Esophagus muscularis mucosa (tissue), 4 donors: ENCODE measurements around the gene CNIH3. TPM values are rescaled to one million over a fixed set of nuclear protein-coding genes. Genes with fewer than 3 reads are reported as not detected.

ENCODE experiments used
- DNase-seq: peaks from one replicate; pipeline ENCODE4 v3.0.0-alpha.2; 2017; ENCODE audit errors: extremely low spot score
- H3K27ac ChIP-seq, 4 donors: fragments of 200-600 bp; sonication (generic); replicated peaks in 1 of 4; 1 replicate in 3 of 4; 2 replicates in 1 of 4; pipeline ENCODE4 v1.5.1; 2016 to 2019; ENCODE audit warnings: mild to moderate bottlenecking in 1 of 4
- H3K27me3 ChIP-seq, 4 donors: fragments of 200-600 bp; sonication (generic); one replicate each; pipeline versions ENCODE4 v1.5.1 to v1.6.0; 2016 to 2019
- H3K36me3 ChIP-seq, 4 donors: fragments of 200-600 bp; sonication (generic); one replicate each; pipeline ENCODE4 v1.5.1; 2016 to 2019
- H3K4me1 ChIP-seq, 4 donors: fragments of 200-600 bp; sonication (generic); one replicate each; pipeline ENCODE4 v1.5.1; 2016 to 2019
- H3K4me3 ChIP-seq, 4 donors: fragments of 200-600 bp; sonication (generic); 1 replicate in 2 of 4; 2 replicates in 2 of 4; pipeline ENCODE4 v1.5.1; 2016 to 2019; ENCODE audit warnings: mild to moderate bottlenecking in 4 of 4, moderate library complexity in 1 of 4
- H3K9me3 ChIP-seq, 4 donors: fragments of 200-600 bp; sonication (generic); 1 replicate in 3 of 4; 2 replicates in 1 of 4; pipeline ENCODE4 v1.5.1; 2016 to 2019
- EP300 ChIP-seq: sonication (generic); formaldehyde crosslinking; IDR thresholded peaks from one replicate; pipeline ENCODE4 v1.6.1; 2017; ENCODE audit warnings: antibody characterized with exemption
- POLR2A ChIP-seq: fragments of 450-650 bp; IDR thresholded peaks from one replicate; pipeline ENCODE4 v1.6.1; 2017; ENCODE audit warnings: antibody characterized with exemption, moderate library complexity, mild to moderate bottlenecking, low read depth
- POLR2AphosphoS5 ChIP-seq, 2 donors: sonication (generic); formaldehyde crosslinking; IDR thresholded peaks; one replicate each; pipeline ENCODE4 v1.6.1; 2017; ENCODE audit warnings: antibody characterized with exemption in 2 of 2
- WGBS: methylation state at CpG from one replicate; pipeline ENCODE4 v1.1.5; 2018; 5-methylcytosine and 5-hydroxymethylcytosine counted together
- intact Hi-C: fragments of 100-400 bp; cut with DNase I; formaldehyde crosslinking; loops from one replicate; pipeline ENCODE4 v1.15.1; 2023
- total RNA-seq, 4 donors: library from RNA; depleted of rRNA; stranded (reverse); fragments of >200 nt; gene quantifications; one replicate each; pipeline versions ENCODE4 v1.1.0 to v1.2.1, GENCODE V29; 2016
- TF ChIP-seq, protein P1 (sequence below), 3 experiments: fragments of 200-600 bp in 2 of 3; fragments of 450-650 bp in 1 of 3; sonication (generic) in 2 of 3; IDR thresholded peaks; one replicate each; pipeline ENCODE4 v1.5.1; 2017 to 2019; ENCODE audit warnings: antibody characterized with exemption in 3 of 3, mild to moderate bottlenecking in 2 of 3, moderate library complexity in 1 of 3

The CNIH3 gene
- total RNA-seq, 4 donors from 2014 or later = 0.42 to 2.3 (median 1.3) TPM

DNA sequence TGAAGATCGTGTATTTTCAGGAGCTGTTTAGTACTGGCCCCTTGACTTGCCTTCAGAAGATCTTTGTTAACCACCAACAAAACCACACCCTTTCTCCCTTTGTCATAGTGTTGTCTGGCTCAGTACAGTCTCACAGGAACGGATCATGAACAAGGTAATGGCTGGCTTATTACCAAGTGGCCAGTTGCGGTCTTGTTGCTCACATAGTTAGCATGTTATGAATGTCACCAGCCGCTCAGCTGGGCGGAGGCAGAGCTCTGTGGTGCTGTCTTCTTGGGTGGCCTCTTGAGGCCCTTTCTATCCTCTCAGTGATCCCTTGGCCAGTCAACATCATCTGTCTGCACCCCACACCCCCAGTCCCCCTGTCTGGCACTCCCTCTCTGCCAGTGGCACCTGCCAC is 21.4 kb downstream of the CNIH3 start:
- WGBS = 93% methylated on average over 5 of the region's 5 CpGs
- Histone ChIP-seq H3K4me3 (no peak overlapping the region), H3K27me3 (peaks cover 0 to 6% (median 0%) of the 10 kb centered on the region in 4 donors), H3K36me3 (no peaks in the 10 kb centered on the region), H3K9me3 (no peaks in the 10 kb centered on the region), H3K27ac (no peak overlapping the region), H3K4me1 (no peaks in the 10 kb centered on the region)
- TF ChIP-seq EP300 = no peak
- no peak for TF ChIP-seq POLR2A
- no peak for TF ChIP-seq POLR2AphosphoS5 (IDR thresholded peaks at IDR 0.05)
- TF ChIP-seq, protein P1, sequence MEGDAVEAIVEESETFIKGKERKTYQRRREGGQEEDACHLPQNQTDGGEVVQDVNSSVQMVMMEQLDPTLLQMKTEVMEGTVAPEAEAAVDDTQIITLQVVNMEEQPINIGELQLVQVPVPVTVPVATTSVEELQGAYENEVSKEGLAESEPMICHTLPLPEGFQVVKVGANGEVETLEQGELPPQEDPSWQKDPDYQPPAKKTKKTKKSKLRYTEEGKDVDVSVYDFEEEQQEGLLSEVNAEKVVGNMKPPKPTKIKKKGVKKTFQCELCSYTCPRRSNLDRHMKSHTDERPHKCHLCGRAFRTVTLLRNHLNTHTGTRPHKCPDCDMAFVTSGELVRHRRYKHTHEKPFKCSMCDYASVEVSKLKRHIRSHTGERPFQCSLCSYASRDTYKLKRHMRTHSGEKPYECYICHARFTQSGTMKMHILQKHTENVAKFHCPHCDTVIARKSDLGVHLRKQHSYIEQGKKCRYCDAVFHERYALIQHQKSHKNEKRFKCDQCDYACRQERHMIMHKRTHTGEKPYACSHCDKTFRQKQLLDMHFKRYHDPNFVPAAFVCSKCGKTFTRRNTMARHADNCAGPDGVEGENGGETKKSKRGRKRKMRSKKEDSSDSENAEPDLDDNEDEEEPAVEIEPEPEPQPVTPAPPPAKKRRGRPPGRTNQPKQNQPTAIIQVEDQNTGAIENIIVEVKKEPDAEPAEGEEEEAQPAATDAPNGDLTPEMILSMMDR (IDR thresholded peaks at IDR 0.05) = no peak
- no peak for DNase-seq
- intact Hi-C loops = no loop called here

DNA sequence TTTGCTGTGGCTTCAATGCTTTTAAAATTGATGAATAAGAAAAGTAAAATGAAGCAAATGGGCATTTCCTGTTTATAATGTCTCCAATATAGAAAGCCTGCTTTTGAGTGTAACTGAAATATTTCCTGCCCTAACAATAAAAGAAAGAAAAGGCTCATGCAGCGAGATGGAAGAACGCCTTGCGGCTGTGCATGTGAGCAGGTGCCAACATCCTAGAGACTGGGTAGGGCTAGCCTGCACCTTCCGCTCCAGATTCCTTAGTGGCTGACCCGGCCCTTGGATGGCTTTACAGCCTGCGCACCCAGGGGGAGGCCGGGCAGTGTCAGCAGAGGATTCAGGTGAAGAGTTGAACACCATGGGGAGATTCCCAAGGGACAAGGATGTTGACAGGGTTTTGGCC is 21.8 kb downstream of the CNIH3 start:
- H3K27me3 ChIP-seq = peaks cover 0 to 6% (median 0%) of the 10 kb centered on the region in 4 donors
- no peaks in the 10 kb centered on the region for H3K36me3 ChIP-seq
- DNase-seq = no peak
- intact Hi-C loops = no loop called here
- no peak overlapping the region for H3K4me3 ChIP-seq
- H3K27ac ChIP-seq = no peak overlapping the region
- 86% methylated on average over 7 of the region's 7 CpGs for WGBS
- H3K4me1 ChIP-seq = no peaks in the 10 kb centered on the region
- TF ChIP-seq EP300 (no peak), POLR2A (no peak), POLR2AphosphoS5 (IDR thresholded peaks at IDR 0.05) (no peak)
- TF ChIP-seq, protein P1 (IDR thresholded peaks at IDR 0.05) = no peak
- H3K9me3 ChIP-seq = no peaks in the 10 kb centered on the region

DNA sequence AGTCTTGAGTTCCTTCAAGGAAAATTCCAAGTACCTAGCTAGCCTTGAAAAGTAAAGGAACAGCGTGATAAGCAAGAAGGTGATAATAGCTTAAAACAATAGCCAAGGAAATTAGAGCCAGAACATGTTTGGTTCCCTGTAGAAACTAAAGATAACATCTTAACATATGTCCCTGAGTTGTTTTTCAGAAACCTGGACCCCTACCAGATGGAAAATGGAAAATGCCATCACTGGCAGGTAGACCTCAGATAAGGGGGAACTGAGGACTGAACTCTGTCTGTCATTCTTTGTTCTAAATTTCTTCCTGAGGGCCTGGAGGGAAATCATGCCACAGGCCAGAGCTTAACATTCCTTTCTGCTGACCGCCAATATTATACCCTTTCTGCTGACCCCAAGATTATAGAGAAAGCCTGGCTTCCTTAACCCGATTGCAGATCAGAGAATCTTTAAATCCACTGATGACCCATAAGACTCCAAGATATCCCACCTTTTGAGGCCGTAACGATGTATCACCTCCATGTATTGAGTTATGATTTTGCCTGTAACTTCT is 23.4 kb downstream of the CNIH3 start:
- no peak for TF ChIP-seq EP300
- TF ChIP-seq POLR2A = no peak
- TF ChIP-seq POLR2AphosphoS5 (IDR thresholded peaks at IDR 0.05) = no peak
- TF ChIP-seq, protein P1 (IDR thresholded peaks at IDR 0.05) = no peak
- DNase-seq = no peak
- Histone ChIP-seq H3K36me3 (no peaks in the 10 kb centered on the region), H3K9me3 (no peaks in the 10 kb centered on the region), H3K27me3 (peaks cover 0 to 6% (median 0%) of the 10 kb centered on the region in 4 donors), H3K4me1 (no peaks in the 10 kb centered on the region), H3K4me3 (no peak overlapping the region), H3K27ac (no peak overlapping the region)
- 93% methylated on average over 5 of the region's 5 CpGs for WGBS
- intact Hi-C loops = no loop called here

DNA sequence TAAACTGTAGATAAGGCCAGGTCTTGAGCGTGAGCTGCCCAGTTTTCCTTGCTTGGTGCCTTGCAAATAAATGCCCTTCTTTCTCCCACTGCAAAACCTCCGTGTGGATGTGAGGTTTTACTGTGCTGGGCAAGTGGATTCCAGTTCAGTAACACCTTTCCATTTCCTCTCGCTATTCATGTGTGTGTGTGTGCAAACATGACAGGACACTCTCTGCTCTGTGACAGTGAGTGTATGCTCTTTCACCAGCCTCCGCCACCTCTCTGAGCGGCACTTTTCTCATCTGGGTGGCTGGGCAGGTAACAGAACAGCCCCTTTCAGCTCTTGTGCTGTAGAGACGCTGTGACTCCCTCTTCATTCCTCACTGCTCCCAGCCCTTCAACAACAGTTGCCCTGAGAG is 23.9 kb downstream of the CNIH3 start:
- TF ChIP-seq, protein P1 (IDR thresholded peaks at IDR 0.05) = no peak
- TF ChIP-seq POLR2AphosphoS5 (IDR thresholded peaks at IDR 0.05) (no peak), EP300 (no peak), POLR2A (no peak)
- H3K9me3 ChIP-seq = no peaks in the 10 kb centered on the region
- peaks cover 0 to 6% (median 0%) of the 10 kb centered on the region in 4 donors for H3K27me3 ChIP-seq
- H3K36me3 ChIP-seq = no peaks in the 10 kb centered on the region
- no peaks in the 10 kb centered on the region for H3K4me1 ChIP-seq
- no peak for DNase-seq
- 95% methylated on average over 6 of the region's 6 CpGs for WGBS
- H3K27ac ChIP-seq = no peak overlapping the region
- no peak overlapping the region for H3K4me3 ChIP-seq
- intact Hi-C loops = loop anchor here (5.0 kb wide), 1 partner anchor 282 kb away; no protein-coding TSS in a partner anchor

DNA sequence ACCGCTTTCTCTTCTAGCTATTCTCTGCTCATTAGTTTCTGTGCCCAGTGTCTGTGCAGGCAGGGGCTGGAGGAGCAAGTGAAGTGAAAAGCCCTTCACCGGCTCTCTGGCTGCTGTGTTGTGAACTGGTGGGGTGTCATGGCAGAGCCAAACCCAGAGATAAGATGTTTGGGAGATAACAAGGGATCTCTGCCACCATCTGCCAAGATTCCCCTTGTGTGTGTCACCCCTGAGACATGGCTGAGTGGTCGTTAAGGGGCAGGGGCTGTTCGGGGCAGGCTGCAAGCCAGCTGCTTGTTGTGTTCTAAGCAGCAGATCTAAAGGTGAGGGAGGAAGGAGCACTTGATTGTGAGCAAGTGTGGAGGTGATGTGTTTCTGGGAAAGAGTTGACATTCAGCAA is 24.5 kb downstream of the CNIH3 start:
- intact Hi-C loops = loop anchor here (5.0 kb wide), 1 partner anchor 282 kb away; no protein-coding TSS in a partner anchor
- Histone ChIP-seq H3K4me1 (no peaks in the 10 kb centered on the region), H3K4me3 (no peak overlapping the region), H3K9me3 (no peaks in the 10 kb centered on the region), H3K27ac (no peak overlapping the region), H3K27me3 (peaks cover 0 to 6% (median 0%) of the 10 kb centered on the region in 4 donors), H3K36me3 (no peaks in the 10 kb centered on the region)
- TF ChIP-seq, protein P1 (IDR thresholded peaks at IDR 0.05) = no peak
- TF ChIP-seq EP300 = no peak
- WGBS = 53% methylated on average over 4 of the region's 4 CpGs
- DNase-seq = no peak
